Cardiac muscle cell (in vitro differentiated cells and primary cell): Measurements from ENCODE around the gene SAMD14. TPM values are rescaled to one million over a fixed set of nuclear protein-coding genes. Genes with fewer than 3 reads are reported as not detected.
A peak's percentile ranks its signal among the peaks of the same experiment; 100 is the strongest.

Experiments used
- DNase-seq, 2 donors: peaks; one replicate each; pipeline versions ENCODE4 v3.0.0 to v3.0.0-alpha.2; 2010 to 2017; ENCODE audit warnings: low read depth in 1 of 2, low spot score in 1 of 2
- H3K27ac ChIP-seq: fragments of 200-600 bp; sonication (generic); 2 replicates; pipeline ENCODE4 v1.5.1; 2016
- H3K27me3 ChIP-seq: fragments of 200-600 bp; sonication (generic); 2 replicates; pipeline ENCODE4 v1.6.0; 2016; ENCODE audit warnings: control low read depth
- H3K36me3 ChIP-seq: fragments of 200-600 bp; sonication (generic); 2 replicates; pipeline ENCODE4 v1.5.1; 2016; ENCODE audit warnings: control low read depth
- H3K4me1 ChIP-seq: fragments of 200-600 bp; sonication (generic); 2 replicates; pipeline ENCODE4 v1.8.1; 2017; ENCODE audit warnings: low read depth, mild to moderate bottlenecking, mixed run types
- H3K4me3 ChIP-seq: fragments of 200-600 bp; sonication (generic); 2 replicates; pipeline ENCODE4 v1.5.1; 2016; ENCODE audit warnings: mild to moderate bottlenecking
- H3K9me3 ChIP-seq: fragments of 200-600 bp; sonication (generic); 2 replicates; pipeline ENCODE4 v1.5.1; 2017; ENCODE audit warnings: low read depth, mild to moderate bottlenecking, control low read depth
- polyA plus RNA-seq: library from polyadenylated mRNA; unstranded; fragments of >200 nt; fragmentation: Nextera tagmentation; extraction: Ambion mirVana; gene quantifications from 2 replicates; pipeline ENCODE4 v1.2.1, GENCODE V29; 2016
- total RNA-seq: library from RNA; depleted of rRNA; stranded (reverse); fragments of >200 nt; gene quantifications from 2 replicates; pipeline ENCODE4 v1.2.3, GENCODE V29; 2016
- TF ChIP-seq, protein P1 (sequence below): IDR thresholded peaks from 2 replicates; pipeline ENCODE4 v1.5.1; 2012; ENCODE audit warnings: low read depth, mild to moderate bottlenecking, low read length

SAMD14 gene
- total and polyA plus RNA-seq, 2 experiments from 2014 or later = 2.5 to 2.8 TPM

DNA sequence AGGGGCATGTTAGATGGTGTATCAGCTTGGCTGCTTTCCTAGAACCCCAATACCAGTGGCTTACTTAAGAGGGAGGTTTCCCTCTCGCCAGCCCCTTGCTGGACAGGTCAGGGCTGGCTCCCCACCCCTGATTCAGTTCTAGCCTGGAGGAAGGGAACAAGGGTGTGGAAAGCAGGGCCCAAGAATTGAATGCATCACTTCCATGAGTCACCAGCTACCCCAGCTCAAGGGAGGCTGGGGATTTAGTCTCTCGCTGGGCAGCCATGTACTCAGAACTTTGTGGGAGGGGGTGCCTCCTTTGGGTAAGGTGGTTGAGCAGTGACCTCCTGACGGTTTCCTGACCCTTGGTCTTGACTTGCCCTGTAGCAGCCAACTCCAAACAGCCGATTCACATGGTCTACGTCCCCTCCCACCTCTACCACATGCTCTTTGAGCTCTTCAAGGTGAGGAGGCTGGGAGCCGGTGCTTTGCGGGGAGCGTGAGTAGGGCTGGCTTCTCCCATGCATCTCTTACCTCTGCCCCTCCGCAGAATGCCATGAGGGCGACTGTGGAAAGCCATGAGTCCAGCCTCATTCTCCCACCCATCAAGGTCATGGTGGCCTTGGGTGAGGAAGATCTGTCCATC lies 22.1 kb downstream of the SAMD14 start:
- no peaks in the 10 kb centered on the region for H3K27me3 ChIP-seq
- no peak for DNase-seq
- peak overlapping the region; percentile 82 for H3K27ac ChIP-seq
- no peak overlapping the region for H3K4me3 ChIP-seq
- peaks cover 12% of the 10 kb centered on the region for H3K36me3 ChIP-seq
- H3K9me3 ChIP-seq = no peaks in the 10 kb centered on the region
- peaks cover 36% of the 10 kb centered on the region for H3K4me1 ChIP-seq
- TF ChIP-seq, protein P1, sequence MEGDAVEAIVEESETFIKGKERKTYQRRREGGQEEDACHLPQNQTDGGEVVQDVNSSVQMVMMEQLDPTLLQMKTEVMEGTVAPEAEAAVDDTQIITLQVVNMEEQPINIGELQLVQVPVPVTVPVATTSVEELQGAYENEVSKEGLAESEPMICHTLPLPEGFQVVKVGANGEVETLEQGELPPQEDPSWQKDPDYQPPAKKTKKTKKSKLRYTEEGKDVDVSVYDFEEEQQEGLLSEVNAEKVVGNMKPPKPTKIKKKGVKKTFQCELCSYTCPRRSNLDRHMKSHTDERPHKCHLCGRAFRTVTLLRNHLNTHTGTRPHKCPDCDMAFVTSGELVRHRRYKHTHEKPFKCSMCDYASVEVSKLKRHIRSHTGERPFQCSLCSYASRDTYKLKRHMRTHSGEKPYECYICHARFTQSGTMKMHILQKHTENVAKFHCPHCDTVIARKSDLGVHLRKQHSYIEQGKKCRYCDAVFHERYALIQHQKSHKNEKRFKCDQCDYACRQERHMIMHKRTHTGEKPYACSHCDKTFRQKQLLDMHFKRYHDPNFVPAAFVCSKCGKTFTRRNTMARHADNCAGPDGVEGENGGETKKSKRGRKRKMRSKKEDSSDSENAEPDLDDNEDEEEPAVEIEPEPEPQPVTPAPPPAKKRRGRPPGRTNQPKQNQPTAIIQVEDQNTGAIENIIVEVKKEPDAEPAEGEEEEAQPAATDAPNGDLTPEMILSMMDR = no peak

DNA sequence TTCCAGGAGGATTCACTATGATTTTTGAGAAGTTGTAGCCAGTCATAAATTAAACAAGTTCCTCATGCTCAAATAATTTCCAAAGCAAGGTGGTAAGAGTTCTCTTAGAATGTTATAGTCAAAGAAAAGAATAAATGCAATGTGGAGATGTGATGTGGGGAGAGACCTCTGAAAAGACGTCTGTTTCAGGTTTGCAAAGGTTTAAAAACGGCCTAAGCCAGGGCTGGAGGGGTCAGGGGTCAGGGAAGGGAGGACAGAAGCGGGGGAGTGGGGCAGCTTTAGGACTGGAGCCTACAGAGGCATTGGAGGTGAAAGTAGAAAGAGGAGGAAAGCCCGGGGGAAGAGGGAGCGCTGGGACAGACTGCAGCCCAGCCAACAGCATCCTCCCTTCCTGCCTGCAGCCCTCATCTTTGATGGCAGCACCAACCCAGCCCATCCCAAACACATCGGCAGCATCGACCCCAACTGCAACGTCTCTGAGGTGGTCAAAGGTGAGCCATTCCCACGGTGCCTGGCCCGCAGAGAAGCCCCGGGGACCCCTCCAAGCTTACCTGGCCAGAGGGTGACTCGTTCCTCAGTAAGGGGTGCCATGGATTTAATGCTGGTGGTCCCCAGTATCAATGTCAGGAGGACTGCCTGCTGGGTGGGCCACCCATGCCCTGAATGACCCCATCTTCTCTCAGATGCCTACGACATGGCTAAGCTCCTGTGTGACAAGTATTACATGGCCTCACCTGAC lies 23.4 kb downstream of the SAMD14 start:
- Histone ChIP-seq H3K27ac (no peak overlapping the region), H3K27me3 (no peaks in the 10 kb centered on the region), H3K9me3 (no peaks in the 10 kb centered on the region), H3K4me1 (peaks cover 35% of the 10 kb centered on the region), H3K4me3 (no peak overlapping the region), H3K36me3 (peaks cover 12% of the 10 kb centered on the region)
- TF ChIP-seq, protein P1 = no peak
- no peak for DNase-seq

DNA sequence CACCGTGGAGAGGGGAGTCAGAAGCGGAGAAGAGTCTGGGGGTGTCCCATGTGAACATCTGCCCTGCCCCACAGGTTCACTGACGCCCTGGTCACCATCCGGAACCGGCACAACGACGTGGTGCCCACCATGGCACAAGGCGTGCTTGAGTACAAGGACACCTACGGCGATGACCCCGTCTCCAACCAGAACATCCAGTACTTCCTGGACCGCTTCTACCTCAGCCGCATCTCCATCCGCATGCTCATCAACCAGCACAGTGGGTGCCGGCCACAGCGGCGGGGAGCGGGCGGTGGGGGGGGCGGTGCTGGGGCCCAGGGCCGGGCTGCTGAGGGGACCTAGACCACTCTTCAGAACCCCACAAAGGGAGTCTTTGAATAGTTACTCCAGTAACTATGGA lies 24.1 kb downstream of the SAMD14 start:
- Histone ChIP-seq H3K27me3 (no peaks in the 10 kb centered on the region), H3K4me3 (no peak overlapping the region), H3K27ac (no peak overlapping the region), H3K4me1 (peaks cover 36% of the 10 kb centered on the region), H3K9me3 (no peaks in the 10 kb centered on the region), H3K36me3 (peaks cover 12% of the 10 kb centered on the region)
- TF ChIP-seq, protein P1 = no peak
- no peak for DNase-seq

DNA sequence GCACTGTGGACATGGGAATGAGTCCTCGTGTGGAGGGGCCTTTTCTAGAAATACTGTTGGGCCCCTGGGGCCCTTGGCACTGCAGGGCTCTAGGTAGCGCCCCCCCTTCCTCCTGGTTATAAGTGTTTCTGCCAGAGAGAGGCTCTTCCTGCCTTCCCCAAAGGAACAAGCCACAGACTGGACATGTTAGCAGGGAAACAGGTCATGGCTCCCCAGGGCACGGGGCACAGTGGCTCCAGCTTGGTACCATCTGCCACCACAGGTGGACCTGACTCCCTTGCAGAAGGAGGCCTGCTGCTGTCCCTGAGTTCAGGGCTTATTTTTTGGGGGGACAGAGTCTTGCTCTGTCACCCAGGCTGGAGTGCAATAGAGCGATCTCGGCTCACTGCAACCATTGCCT lies 26.0 kb downstream of the SAMD14 start:
- peaks cover 33% of the 10 kb centered on the region for H3K4me1 ChIP-seq
- H3K9me3 ChIP-seq = no peaks in the 10 kb centered on the region
- H3K27ac ChIP-seq = no peak overlapping the region
- DNase-seq = no peak
- TF ChIP-seq, protein P1 = no peak
- H3K27me3 ChIP-seq = no peaks in the 10 kb centered on the region
- no peak overlapping the region for H3K4me3 ChIP-seq
- H3K36me3 ChIP-seq = peaks cover 12% of the 10 kb centered on the region

DNA sequence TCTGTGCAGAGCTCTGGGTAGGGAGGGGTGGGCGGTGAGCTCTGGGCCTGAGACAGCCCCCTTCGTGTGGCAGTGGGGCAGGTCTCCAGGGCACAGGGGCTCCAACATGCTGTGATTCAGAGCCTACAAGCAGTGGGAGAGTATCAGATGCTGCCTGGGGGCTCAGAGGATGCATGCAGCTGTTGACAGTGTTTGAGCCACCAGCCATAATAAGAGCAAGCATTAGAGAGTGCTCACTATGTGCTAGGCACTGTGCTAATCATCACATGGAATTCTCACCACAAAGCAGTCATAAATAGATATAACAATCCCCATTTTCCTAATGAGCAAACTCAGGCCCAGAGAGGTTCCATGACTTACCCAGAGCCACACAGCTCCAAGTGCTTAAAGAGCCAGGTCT lies 26.7 kb downstream of the SAMD14 start:
- H3K36me3 ChIP-seq = peaks cover 13% of the 10 kb centered on the region
- H3K4me3 ChIP-seq = no peak overlapping the region
- no peak for DNase-seq
- H3K27me3 ChIP-seq = no peaks in the 10 kb centered on the region
- H3K27ac ChIP-seq = no peak overlapping the region
- peaks cover 26% of the 10 kb centered on the region for H3K4me1 ChIP-seq
- TF ChIP-seq, protein P1 = no peak
- H3K9me3 ChIP-seq = no peaks in the 10 kb centered on the region
